ENCODE measurements around the gene CNOT2.

GRCh38 chr12:70197345-70197744 is 45.9 kb upstream of the CNOT2 start:
- no peak for TF ChIP-seq EZH2 (IDR thresholded peaks at IDR 0.05)
- no peak for TF ChIP-seq POLR2AphosphoS5 (IDR thresholded peaks at IDR 0.05; ENCODE audit: borderline replicate concordance, low read depth, low read length)
